Adrenal gland (tissue), 12 donors: ENCODE measurements around the gene TAF1B. TPM values are rescaled to one million over a fixed set of nuclear protein-coding genes. Genes with fewer than 3 reads are reported as not detected.

ENCODE experiments used
- DNase-seq, 7 donors: peaks; one replicate each; pipeline ENCODE4 v3.0.0-alpha.2; 2019 to 2020
- H3K27ac ChIP-seq, 5 donors: fragments of 200-600 bp; sonication (generic) in 4 of 5; 1 replicate in 3 of 5; 2 replicates in 2 of 5; pipeline versions ENCODE4 v1.5.1 to v1.8.0; 2016 to 2020; ENCODE audit warnings: mild to moderate bottlenecking in 1 of 5
- H3K27me3 ChIP-seq: fragments of 200-600 bp; 2 replicates; pipeline ENCODE4 v1.8.0; 2021
- H3K36me3 ChIP-seq, 2 donors: fragments of 200-600 bp; replicated peaks in 1 of 2; 1 replicate in 1 of 2; 2 replicates in 1 of 2; pipeline versions ENCODE4 v1.5.1 to v1.8.0; 2018 to 2022
- H3K4me1 ChIP-seq, 2 donors: fragments of 200-600 bp; replicated peaks in 1 of 2; 1 replicate in 1 of 2; 2 replicates in 1 of 2; pipeline versions ENCODE4 v1.5.1 to v1.8.0; 2018 to 2021
- H3K4me3 ChIP-seq, 4 donors: fragments of 200-600 bp; sonication (generic) in 3 of 4; one replicate each; pipeline ENCODE4 v1.5.1; 2016 to 2018
- H3K9me3 ChIP-seq, 3 donors: fragments of 200-600 bp; sonication (generic) in 1 of 3; replicated peaks in 1 of 3; 1 replicate in 2 of 3; 2 replicates in 1 of 3; pipeline versions ENCODE4 v1.5.1 to v1.8.0; 2016 to 2021
- POLR2A ChIP-seq, 2 donors: fragments of 450-650 bp; IDR thresholded peaks; one replicate each; pipeline ENCODE4 v1.6.1; 2017; ENCODE audit warnings: antibody characterized with exemption in 2 of 2, mild to moderate bottlenecking in 2 of 2, moderate library complexity in 1 of 2
- WGBS, 4 donors: extraction: QIAGEN DNeasy Blood & Tissue Kit in 2 of 4; methylation state at CpG; one replicate each; pipeline versions ENCODE4 v1.1.5 to v1.1.7; 2013 to 2017; 5-methylcytosine and 5-hydroxymethylcytosine counted together
- intact Hi-C, 2 donors: fragments of 100-400 bp; cut with DNase I; formaldehyde crosslinking; loops; one replicate each; pipeline versions ENCODE4 v1.14.1 to v1.15.0; 2022 to 2023
- polyA plus RNA-seq, 3 donors: library from polyadenylated mRNA; stranded (reverse); fragments of 200-250 nt in 2 of 3; fragments of 350-450 nt in 1 of 3; fragmentation: Illumina TruSeq in 1 of 3; extraction: RNeasy Lipid Tissue Mini Kit (QIAGEN cat#74804) in 1 of 3; gene quantifications; one replicate each; pipeline ENCODE4 v1.2.3, GENCODE V29; 2013 to 2014
- total RNA-seq, 9 donors: library from RNA; depleted of rRNA in 4 of 9; stranded (reverse); fragments of >200 nt in 4 of 9; fragments of 120-200 nt in 1 of 9; fragmentation: NEBNext Ultra II Directional in 1 of 9; extraction: Animal tissue kit (Norgen Biotek cat#: 25700) in 1 of 9; gene quantifications; one replicate each; pipeline versions ENCODE4 v1.1.0 to v1.2.4, GENCODE V29; 2013 to 2023
- TF ChIP-seq, protein P1 (sequence below), 6 experiments: fragments of 450-650 bp in 4 of 6; fragments of 200-600 bp in 2 of 6; sonication (generic) in 1 of 6; IDR thresholded peaks; 1 replicate in 5 of 6; 2 replicates in 1 of 6; pipeline versions ENCODE4 v1.5.1 to v1.8.0; 2016 to 2021; ENCODE audit warnings: antibody characterized with exemption in 6 of 6, mild to moderate bottlenecking in 2 of 6, moderate library complexity in 1 of 6
- donor health status: healthy with polysubstance abuse.
- donor health status: Bipolar disorder and iron deficiency.
- donor health status: DM: yes; HTN: yes; CAD: no.
- donor health status: DM: no; HTN: no; CAD: no.
- donor health status: DM: no; HTN: no; CAD: no.
- donor health status: DM: yes; HTN: yes; CAD: no.

The TAF1B gene
- total and polyA plus RNA-seq, 12 donors = 3.1 to 21.6 (median 14.9) TPM

DNA sequence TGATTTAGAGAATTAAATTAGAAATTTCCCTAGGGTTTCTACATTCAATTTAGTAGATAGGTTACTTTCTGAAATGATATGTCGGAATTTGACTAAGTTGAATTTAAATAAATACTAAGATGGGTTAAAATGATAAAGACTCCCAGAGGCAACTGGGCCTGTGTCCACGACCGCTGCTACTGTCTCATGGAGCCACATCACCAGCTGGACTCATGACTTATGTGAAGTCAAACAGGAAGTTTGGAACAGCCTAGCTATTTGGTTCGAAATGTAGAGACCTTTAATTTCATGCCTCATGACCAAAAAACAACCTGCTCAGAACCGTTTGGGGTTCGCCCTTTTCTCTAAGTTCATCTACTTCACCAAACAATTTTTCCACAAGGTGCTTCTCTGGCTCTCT, 130.4 kb downstream of the TAF1B start:
- TF ChIP-seq, protein P1, sequence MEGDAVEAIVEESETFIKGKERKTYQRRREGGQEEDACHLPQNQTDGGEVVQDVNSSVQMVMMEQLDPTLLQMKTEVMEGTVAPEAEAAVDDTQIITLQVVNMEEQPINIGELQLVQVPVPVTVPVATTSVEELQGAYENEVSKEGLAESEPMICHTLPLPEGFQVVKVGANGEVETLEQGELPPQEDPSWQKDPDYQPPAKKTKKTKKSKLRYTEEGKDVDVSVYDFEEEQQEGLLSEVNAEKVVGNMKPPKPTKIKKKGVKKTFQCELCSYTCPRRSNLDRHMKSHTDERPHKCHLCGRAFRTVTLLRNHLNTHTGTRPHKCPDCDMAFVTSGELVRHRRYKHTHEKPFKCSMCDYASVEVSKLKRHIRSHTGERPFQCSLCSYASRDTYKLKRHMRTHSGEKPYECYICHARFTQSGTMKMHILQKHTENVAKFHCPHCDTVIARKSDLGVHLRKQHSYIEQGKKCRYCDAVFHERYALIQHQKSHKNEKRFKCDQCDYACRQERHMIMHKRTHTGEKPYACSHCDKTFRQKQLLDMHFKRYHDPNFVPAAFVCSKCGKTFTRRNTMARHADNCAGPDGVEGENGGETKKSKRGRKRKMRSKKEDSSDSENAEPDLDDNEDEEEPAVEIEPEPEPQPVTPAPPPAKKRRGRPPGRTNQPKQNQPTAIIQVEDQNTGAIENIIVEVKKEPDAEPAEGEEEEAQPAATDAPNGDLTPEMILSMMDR (IDR thresholded peaks at IDR 0.05) = no peak
- no peak for TF ChIP-seq POLR2A (IDR thresholded peaks at IDR 0.05)
- Histone ChIP-seq H3K27me3 (no peaks in the 10 kb centered on the region), H3K4me1 (peaks cover 0 to 9% of the 10 kb centered on the region in 2 donors), H3K36me3 (no peaks in the 10 kb centered on the region), H3K4me3 (no peak overlapping the region), H3K27ac (peak overlapping the region in 1 of 5 donors; percentile 7), H3K9me3 (no peaks in the 10 kb centered on the region)
- no peak for DNase-seq
- 83 to 92% (median 87%) methylated on average over 6 of the region's 6 CpGs for WGBS, 4 donors
- intact Hi-C loops = no loop called here

DNA sequence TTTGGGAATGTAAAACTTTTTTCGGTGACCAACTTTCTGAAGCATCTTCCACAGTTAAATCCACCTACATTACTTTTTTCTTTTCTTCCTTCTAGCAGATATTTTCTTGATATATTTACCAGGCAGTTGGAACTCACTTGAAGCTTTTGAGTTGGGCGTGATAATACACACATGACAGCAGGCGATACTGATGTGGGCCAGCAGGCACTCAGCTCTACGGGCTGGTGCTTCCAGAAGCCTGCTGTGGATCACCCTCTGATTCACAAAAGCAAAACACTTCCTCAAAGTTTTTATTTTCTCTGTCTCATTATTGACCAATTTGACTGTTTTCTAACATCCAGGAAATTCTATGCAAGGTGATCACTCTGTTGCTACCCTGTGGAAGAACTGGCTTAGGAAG, 131.1 kb downstream of the TAF1B start:
- intact Hi-C loops = no loop called here
- H3K27ac ChIP-seq = no peak overlapping the region
- no peaks in the 10 kb centered on the region for H3K9me3 ChIP-seq
- TF ChIP-seq, protein P1 (IDR thresholded peaks at IDR 0.05) = no peak
- TF ChIP-seq POLR2A (IDR thresholded peaks at IDR 0.05) = no peak
- no peak overlapping the region for H3K4me3 ChIP-seq
- no peaks in the 10 kb centered on the region for H3K27me3 ChIP-seq
- H3K4me1 ChIP-seq = peaks cover 0 to 9% of the 10 kb centered on the region in 2 donors
- 94 to 96% (median 95%) methylated on average over 4 of the region's 4 CpGs for WGBS, 4 donors
- H3K36me3 ChIP-seq = no peaks in the 10 kb centered on the region
- no peak for DNase-seq

DNA sequence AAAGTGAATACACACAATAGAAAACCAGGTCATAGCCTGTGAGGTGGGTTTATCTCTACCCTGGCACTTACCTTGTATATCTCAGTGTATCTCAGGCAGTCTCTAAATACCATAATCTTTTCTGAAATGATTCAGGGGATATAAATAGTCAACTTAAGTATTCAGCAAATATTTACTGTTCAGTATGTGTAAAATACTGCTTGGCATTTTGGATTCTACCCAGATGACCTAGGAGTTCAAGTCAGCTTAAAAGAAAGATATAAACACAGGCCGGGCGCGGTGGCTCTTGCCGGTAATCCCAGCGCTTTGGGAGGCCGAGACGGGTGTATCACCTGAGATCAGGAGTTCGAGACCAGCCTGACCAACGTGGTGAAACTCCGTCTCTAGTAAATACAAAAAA, 132.1 kb downstream of the TAF1B start:
- intact Hi-C loops = no loop called here
- no peaks in the 10 kb centered on the region for H3K27me3 ChIP-seq

DNA sequence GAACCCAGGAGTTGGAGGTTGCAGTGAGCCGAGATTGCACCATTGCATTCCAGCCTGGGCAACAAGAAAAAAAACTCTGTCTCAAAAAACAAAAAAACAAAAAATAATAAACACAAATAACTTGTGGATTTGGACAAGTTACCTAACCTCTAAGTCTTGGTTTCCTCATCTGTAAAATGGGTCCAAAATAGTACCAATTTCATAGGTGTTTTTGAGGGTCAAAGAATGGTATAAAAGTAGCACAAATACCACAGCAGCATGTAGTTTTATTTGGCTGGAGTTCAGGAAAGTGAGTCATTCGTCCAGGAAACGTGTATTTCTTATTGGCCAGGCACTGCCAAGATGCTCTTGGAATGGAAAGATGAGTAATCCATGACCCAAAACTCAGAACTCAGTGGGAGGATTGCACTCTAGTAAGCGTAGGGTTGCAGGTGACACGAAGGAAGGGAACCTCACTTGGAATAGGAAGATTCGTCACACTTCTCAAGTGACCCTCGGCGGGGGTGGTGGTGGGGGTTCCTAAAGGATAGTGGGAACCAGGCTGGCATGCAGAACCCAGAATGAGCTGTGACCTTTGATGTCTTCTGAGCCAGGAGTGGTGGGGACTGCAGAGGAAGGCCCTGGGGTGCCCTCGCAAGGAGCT, 132.7 kb downstream of the TAF1B start:
- Histone ChIP-seq H3K27ac (peak overlapping the region in 2 of 5 donors; percentile 39 to 47), H3K27me3 (no peaks in the 10 kb centered on the region), H3K4me1 (peaks cover 0 to 9% of the 10 kb centered on the region in 2 donors), H3K4me3 (no peak overlapping the region), H3K36me3 (no peaks in the 10 kb centered on the region), H3K9me3 (no peaks in the 10 kb centered on the region)
- intact Hi-C loops = no loop called here
- TF ChIP-seq, protein P1 (IDR thresholded peaks at IDR 0.05) = no peak
- TF ChIP-seq POLR2A (IDR thresholded peaks at IDR 0.05) = no peak
- 42 to 54% (median 49%) methylated on average over 8 to 9 of the region's 9 CpGs for WGBS, 4 donors
- peak; percentile 45 to 85 (median 71) for DNase-seq

More for the DNA sequence above, 132.1 kb downstream of the TAF1B start:
- Histone ChIP-seq H3K4me3 (no peak overlapping the region), H3K27ac (no peak overlapping the region), H3K36me3 (no peaks in the 10 kb centered on the region), H3K9me3 (no peaks in the 10 kb centered on the region), H3K4me1 (peaks cover 0 to 9% of the 10 kb centered on the region in 2 donors)
- TF ChIP-seq, protein P1 (IDR thresholded peaks at IDR 0.05) = no peak
- TF ChIP-seq POLR2A (IDR thresholded peaks at IDR 0.05) = no peak
- DNase-seq = no peak
- WGBS, 4 donors = 90 to 94% (median 92%) methylated on average over 10 of the region's 10 CpGs
